ENCODE measurements around the gene CABP2. TPM values are rescaled to one million over a fixed set of nuclear protein-coding genes. Genes with fewer than 3 reads are reported as not detected.
A peak's percentile ranks its signal among the peaks of the same experiment; 100 is the strongest.
"Not testable (repeated sequence)": the region's sequence is repeated elsewhere in the genome, so short reads cannot be mapped to it uniquely, and the experiment has no call there.

CABP2 gene
- total RNA-seq, 1 donor from 2014 or later = not detected

DNA sequence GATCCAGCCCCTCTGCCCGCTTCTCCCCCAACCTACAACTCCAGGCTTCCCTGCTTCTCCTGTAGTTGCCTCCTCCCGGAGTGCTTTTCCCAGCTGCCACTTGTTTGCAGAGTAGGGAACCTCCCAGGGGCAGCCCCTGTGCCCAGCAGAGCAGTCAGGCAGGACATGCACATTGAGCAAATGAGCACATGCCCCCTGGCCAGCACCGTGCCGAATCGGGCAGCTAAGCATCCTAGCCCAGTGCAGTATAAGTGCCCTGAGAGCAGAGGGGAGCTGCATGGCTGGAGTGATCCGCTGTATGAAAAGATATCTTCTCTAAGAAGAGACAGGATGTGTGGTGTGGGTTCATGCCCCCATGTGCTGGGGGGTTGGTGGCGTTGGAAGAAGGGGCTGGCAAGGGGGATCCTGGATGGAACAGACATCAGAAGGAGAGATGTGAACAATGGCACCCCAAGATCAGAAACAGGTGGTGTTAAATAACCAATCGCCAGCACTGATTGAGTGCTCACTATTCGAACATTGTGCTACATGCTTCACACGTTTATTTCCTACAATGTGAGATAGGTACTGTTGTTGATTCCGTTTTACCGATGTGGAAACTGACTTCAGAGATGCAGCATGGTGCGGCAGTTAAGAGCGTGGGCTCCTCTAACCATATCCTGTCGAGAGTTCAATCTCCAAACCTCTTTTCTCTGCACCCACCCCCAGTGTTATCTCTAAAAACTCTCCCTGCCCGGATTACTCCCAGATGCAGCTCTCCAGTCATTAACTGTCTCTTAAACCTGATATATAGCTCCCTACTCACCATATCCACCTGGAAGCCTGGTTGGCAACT is 39.2 kb downstream of the CABP2 start:
- peak overlapping the region; percentile 100 for H3K27ac Mint-ChIP-seq
- intact Hi-C loops (cut with micrococcal nuclease) = loop anchor here (1.0 to 5.0 kb wide), 8 partner anchors 15 to 527 kb away; partner anchors contain the start of genes CDK2AP2, PC, RPS6KB2 and TMEM134
- H3K4me1 Mint-ChIP-seq (ENCODE audit: low read depth) = peaks cover 64% of the 10 kb centered on the region
- peaks cover 34% of the 10 kb centered on the region for H3K36me3 Mint-ChIP-seq (ENCODE audit: low read depth)
- peak overlapping the region; percentile 94 for H3K4me3 Mint-ChIP-seq
- no peaks in the 10 kb centered on the region for H3K9me3 Mint-ChIP-seq
- H3K27me3 Mint-ChIP-seq (ENCODE audit: insufficient read depth) = peaks cover 4% of the 10 kb centered on the region
- DNase-seq (ENCODE audit: low spot score) = peak; percentile 50

DNA sequence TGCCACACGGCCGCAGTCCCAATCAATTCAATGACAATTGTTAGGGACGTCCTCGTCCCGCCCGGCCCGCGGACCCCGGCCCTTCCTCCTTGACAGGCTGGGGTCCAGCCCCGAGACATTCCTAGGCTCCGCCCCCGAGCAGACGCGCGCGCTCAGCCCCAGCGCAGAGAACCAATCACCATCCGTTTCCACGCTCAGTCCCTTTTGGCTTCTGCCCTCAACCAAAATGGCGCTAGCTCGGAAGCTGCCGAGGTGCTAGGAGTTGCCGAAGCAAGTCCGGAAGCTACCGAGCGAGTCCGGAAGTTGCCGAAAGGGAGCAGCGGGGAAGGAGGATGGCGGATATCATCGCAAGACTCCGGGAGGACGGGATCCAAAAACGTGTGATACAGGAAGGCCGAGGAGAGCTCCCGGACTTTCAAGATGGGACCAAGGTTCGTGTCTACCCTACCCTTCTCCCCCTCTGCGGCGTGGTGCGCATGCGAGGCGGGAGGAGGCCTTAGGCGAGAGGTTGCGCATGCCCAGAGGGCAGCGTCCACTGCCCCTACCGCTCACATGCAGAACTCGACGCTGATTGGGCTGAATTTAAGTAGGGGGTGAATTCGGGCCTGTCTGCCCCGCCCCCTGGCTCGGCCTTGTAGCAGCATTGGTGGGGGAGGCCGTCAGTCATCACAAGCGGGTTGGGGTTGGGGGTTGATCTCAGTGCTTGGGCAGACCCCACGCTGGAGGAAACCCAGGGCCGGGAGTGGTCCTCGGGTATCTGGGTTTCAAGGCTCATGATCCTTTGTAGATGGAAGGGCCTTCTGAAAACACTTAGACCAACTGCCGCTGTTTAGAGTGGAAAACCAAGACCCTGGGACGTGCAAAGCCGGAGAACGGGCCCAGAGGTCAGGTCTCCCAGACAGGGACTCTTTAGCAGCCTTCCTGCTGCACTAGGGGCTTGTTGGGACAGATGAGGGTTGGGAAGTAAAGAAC is 40.1 kb downstream of the CABP2 start, which contains the start of gene AIP:
TSS of gene AIP (plus strand) at position 200 of the 972 bp plus-strand sequence. CDS start at position 333, 133 bp downstream.
- H3K36me3 Mint-ChIP-seq (ENCODE audit: low read depth) = peaks cover 27% of the 10 kb centered on the region
- peak within 1 kb of the TSS; percentile 94 for H3K4me3 Mint-ChIP-seq
- intact Hi-C loops (cut with micrococcal nuclease) = loop anchor here (1.0 to 5.0 kb wide), 6 partner anchors 14 to 526 kb away; partner anchors contain the start of genes CDK2AP2, PC, RPS6KB2 and TMEM134
- DNase-seq (ENCODE audit: low spot score) = peak; percentile 98
- H3K27me3 Mint-ChIP-seq (ENCODE audit: insufficient read depth) = peaks cover 4% of the 10 kb centered on the region
- peaks cover 55% of the 10 kb centered on the region for H3K4me1 Mint-ChIP-seq (ENCODE audit: low read depth)
- no peaks in the 10 kb centered on the region for H3K9me3 Mint-ChIP-seq
- peak within 1 kb of the TSS; percentile 100 for H3K27ac Mint-ChIP-seq

DNA sequence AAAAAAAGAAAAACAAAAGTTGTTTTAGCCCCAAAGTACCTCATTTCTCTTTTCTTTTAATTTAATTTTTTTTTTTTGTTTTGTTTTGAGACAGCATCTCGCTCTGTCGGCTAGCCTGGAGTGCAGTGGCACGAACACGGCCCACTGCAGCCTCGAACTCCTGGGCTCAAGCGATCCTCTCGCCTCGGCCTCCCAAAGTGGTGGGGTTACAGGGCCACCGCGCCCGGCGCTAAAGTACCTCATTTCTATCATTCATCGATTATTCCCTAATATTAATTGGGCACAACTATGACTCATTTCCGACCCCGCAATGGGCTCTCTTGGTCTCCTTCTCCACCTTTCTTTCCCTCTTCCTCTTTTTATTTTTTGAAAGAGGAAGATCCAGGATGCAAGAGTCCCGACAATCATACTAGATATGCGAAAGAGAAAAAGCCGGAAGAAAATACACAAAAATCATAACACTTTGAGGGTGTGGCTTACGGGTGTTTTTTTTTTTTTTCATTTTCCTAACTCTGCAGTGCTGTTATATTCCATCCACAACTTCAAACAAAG is 40.9 kb downstream of the CABP2 start:
- Mint-ChIP-seq H3K27ac (peak overlapping the region; percentile 100), H3K9me3 (no peaks in the 10 kb centered on the region), H3K27me3 (ENCODE audit: insufficient read depth) (peaks cover 7% of the 10 kb centered on the region), H3K36me3 (ENCODE audit: low read depth) (peaks cover 20% of the 10 kb centered on the region), H3K4me1 (ENCODE audit: low read depth) (peaks cover 47% of the 10 kb centered on the region), H3K4me3 (peak overlapping the region; percentile 94)
- no peak for DNase-seq (ENCODE audit: low spot score)
- intact Hi-C loops (cut with micrococcal nuclease) = loop anchor here (5.0 kb wide), 1 partner anchor 525 kb away; the partner anchor contains the start of gene PC

DNA sequence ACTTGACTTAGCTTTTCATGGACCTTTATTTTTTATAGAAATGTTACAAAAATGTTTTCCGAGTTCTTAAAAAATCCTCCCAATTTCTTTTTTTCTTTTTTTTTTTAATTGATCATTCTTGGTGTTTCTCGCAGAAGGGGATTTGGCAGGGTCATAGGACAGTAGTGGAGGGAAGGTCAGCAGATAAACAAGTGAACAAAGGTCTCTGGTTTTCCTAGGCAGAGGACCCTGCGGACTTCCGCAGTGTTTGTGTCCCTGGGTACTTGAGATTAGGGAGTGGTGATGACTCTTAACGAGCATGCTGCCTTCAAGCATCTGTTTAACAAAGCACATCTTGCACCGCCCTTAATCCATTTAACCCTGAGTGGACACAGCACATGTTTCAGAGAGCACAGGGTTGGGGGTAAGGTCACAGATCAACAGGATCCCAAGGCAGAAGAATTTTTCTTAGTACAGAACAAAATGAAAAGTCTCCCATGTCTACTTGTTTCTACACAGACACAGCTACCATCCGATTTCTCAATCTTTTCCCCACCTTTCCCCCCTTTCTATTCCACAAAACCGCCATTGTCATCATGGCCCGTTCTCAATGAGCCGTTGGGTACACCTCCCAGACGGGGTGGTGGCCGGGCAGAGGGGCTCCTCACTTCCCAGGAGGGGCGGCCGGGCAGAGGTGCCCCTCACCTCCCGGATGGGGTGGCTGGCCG is 45.7 kb downstream of the CABP2 start:
- intact Hi-C loops (cut with micrococcal nuclease); H3K4me3 Mint-ChIP-seq; H3K9me3 Mint-ChIP-seq; H3K27ac Mint-ChIP-seq; DNase-seq (ENCODE audit: low spot score); H3K4me1 Mint-ChIP-seq (ENCODE audit: low read depth); H3K36me3 Mint-ChIP-seq (ENCODE audit: low read depth); H3K27me3 Mint-ChIP-seq (ENCODE audit: insufficient read depth): not testable (repeated sequence)

DNA sequence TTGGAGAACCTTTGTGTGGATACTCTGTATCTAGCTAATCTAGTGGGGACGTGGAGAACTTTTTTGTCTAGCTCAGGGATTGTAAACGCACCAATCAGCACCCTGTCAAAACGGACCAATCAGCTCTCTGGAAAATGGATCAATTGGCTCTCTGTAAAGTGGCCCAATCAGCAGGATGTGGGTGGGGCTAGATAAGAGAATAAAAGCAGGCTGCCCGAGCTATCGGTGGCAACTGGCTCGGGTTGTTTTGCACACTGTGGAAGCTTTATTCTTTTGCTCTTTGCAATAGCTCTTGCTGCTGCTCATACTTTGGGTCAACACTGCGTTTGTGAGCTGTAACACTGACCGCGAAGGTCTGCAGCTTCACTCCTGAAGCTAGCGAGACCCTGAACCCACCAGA is 46.6 kb downstream of the CABP2 start:
- DNase-seq (ENCODE audit: low spot score); H3K4me3 Mint-ChIP-seq; H3K27ac Mint-ChIP-seq; H3K27me3 Mint-ChIP-seq (ENCODE audit: insufficient read depth); H3K9me3 Mint-ChIP-seq; H3K36me3 Mint-ChIP-seq (ENCODE audit: low read depth); H3K4me1 Mint-ChIP-seq (ENCODE audit: low read depth); intact Hi-C loops (cut with micrococcal nuclease): not testable (repeated sequence)

DNA sequence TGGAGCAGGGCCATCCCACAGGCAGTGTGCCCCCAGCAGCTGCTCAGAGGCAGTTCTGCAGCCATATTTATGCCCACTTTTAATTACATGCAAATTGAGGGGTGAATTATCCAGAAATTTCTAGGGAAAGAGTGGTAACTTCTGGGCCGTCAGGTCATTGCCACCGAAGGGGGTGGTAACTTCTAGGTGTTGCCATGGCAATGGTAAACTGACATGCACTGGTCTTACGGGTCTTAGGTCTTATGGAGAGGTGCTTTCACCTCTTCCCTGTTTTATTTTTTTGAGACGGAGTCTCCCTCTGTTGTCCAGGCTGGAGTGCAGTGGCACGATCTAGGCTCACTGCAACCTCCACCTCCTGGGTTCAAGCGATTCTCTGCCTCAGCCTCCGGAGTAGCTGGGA is 50.4 kb downstream of the CABP2 start:
- no peak overlapping the region for H3K27ac Mint-ChIP-seq
- H3K27me3 Mint-ChIP-seq (ENCODE audit: insufficient read depth) = peaks cover 3% of the 10 kb centered on the region
- no peaks in the 10 kb centered on the region for H3K36me3 Mint-ChIP-seq (ENCODE audit: low read depth)
- H3K9me3 Mint-ChIP-seq = no peaks in the 10 kb centered on the region
- no peak for DNase-seq (ENCODE audit: low spot score)
- intact Hi-C loops (cut with micrococcal nuclease) = no loop called here
- peaks cover 6% of the 10 kb centered on the region for H3K4me1 Mint-ChIP-seq (ENCODE audit: low read depth)
- H3K4me3 Mint-ChIP-seq = no peak overlapping the region

DNA sequence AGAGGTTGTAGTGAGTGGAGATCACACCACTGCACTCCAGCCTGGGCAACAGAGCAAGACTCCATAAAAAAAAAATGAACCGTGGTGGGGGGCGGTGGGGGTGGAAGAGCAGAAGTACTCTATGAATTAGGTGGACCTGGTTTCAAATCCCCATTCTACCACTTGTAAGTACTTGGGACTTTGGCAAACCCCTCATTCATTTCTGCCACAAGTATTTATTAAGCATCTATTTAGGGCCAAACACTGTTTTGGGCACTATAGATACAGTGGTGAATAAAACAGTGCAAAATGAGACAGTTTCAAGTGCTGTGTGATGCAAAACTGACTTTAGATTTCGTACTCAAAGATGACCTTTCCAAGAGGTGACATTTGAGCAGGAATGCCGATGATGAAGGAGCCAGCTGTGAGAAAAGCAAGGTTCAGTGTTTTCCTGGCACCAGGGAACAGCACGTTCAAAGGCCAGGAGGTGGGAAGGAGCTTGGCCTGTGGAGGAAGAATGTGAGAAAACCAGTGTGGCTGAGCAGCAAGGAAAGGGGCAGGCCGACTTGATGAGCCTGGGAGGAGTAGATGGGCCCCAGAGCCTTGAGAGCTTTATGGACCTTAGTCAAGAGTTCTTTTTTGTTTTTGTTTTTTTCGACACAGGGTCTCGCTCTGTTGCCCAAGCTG is 52.8 kb downstream of the CABP2 start:
- intact Hi-C loops (cut with micrococcal nuclease) = no loop called here
- H3K36me3 Mint-ChIP-seq (ENCODE audit: low read depth) = peaks cover 3% of the 10 kb centered on the region
- H3K27ac Mint-ChIP-seq = no peak overlapping the region
- H3K4me1 Mint-ChIP-seq (ENCODE audit: low read depth) = peaks cover 13% of the 10 kb centered on the region
- H3K4me3 Mint-ChIP-seq = peak overlapping the region; percentile 76
- DNase-seq (ENCODE audit: low spot score) = no peak
- no peaks in the 10 kb centered on the region for H3K27me3 Mint-ChIP-seq (ENCODE audit: insufficient read depth)
- no peaks in the 10 kb centered on the region for H3K9me3 Mint-ChIP-seq

DNA sequence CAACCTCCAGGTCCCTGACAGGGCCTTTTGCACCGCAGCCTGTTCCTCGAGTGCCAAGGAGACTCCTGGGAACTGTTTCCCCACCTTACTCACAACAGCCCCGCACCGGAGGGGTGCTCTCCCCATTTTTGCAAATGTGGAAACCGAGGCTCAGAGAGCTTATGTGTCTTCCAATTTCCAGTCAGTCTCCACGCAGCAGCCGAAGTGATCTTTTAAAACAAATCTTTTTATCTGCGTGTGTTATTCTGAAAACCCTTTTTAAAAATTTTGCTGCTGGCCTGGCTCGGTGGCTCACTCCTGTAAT is 53.8 kb downstream of the CABP2 start:
- Mint-ChIP-seq H3K4me3 (peak overlapping the region; percentile 76), H3K36me3 (ENCODE audit: low read depth) (peaks cover 6% of the 10 kb centered on the region), H3K27ac (peak overlapping the region; percentile 48), H3K4me1 (ENCODE audit: low read depth) (peaks cover 17% of the 10 kb centered on the region), H3K27me3 (ENCODE audit: insufficient read depth) (no peaks in the 10 kb centered on the region), H3K9me3 (no peaks in the 10 kb centered on the region)
- DNase-seq (ENCODE audit: low spot score) = no peak
- intact Hi-C loops (cut with micrococcal nuclease) = loop anchor here (1.0 to 5.0 kb wide), 8 partner anchors 14 to 117 kb away; partner anchors contain the start of genes AIP, CDK2AP2, CORO1B and POLD4

Other genes with a start within 250 kb of the CABP2 start
- gene ANKRD13D, start 234.1 kb downstream of the CABP2 start, total RNA-seq = 124 and 129 TPM in 2 replicates
- 9.2 and 9.4 TPM in 2 replicates for gene SSH3, start 219.9 kb downstream of the CABP2 start, total RNA-seq
- gene POLD4, start 169.9 kb downstream of the CABP2 start, total RNA-seq = 36.7 and 39.8 TPM in 2 replicates
- 0.64 and 0.73 TPM in 2 replicates for gene CLCF1, start 149.8 kb downstream of the CABP2 start, total RNA-seq
- 30.7 and 31.6 TPM in 2 replicates for gene RAD9A, start 131.5 kb downstream of the CABP2 start, total RNA-seq
- 260 and 263 TPM in 2 replicates for gene PPP1CA, start 121.6 kb downstream of the CABP2 start, total RNA-seq
- 131 and 135 TPM in 2 replicates for gene TBC1D10C, start 119.4 kb downstream of the CABP2 start, total RNA-seq
- 0.62 and 0.81 TPM in 2 replicates for gene CARNS1, start 107.8 kb downstream of the CABP2 start, total RNA-seq
- 84.1 and 86.2 TPM in 2 replicates for gene RPS6KB2, start 95.0 kb downstream of the CABP2 start, total RNA-seq
- 108 and 109 TPM in 2 replicates for gene PTPRCAP, start 85.8 kb downstream of the CABP2 start, total RNA-seq
- gene CORO1B, start 80.0 kb downstream of the CABP2 start, total RNA-seq = 222 and 225 TPM in 2 replicates
- not detected in 2 replicates for gene GPR152, start 70.7 kb downstream of the CABP2 start, total RNA-seq
- gene CABP4, start 68.1 kb downstream of the CABP2 start, total RNA-seq = 0.86 and 0.96 TPM in 2 replicates
- gene TMEM134, start 54.2 kb downstream of the CABP2 start, total RNA-seq = 55.1 and 61.4 TPM in 2 replicates
- 200 and 203 TPM in 2 replicates for gene AIP, start 40.4 kb downstream of the CABP2 start, total RNA-seq
- 138 and 140 TPM in 2 replicates for gene PITPNM1, start 18.1 kb downstream of the CABP2 start, total RNA-seq
- gene CDK2AP2, start 15.3 kb downstream of the CABP2 start, total RNA-seq = 107 and 115 TPM in 2 replicates
- 278 and 289 TPM in 2 replicates for gene GSTP1, start 60.4 kb upstream of the CABP2 start, total RNA-seq
- 289 and 303 TPM in 2 replicates for gene NDUFV1, start 83.5 kb upstream of the CABP2 start, total RNA-seq
- gene NUDT8, start 106.5 kb upstream of the CABP2 start, total RNA-seq = 18.5 and 19.9 TPM in 2 replicates
- gene TBX10, start 116.3 kb upstream of the CABP2 start, total RNA-seq = not detected in 2 replicates
- gene ACY3, start 127.3 kb upstream of the CABP2 start, total RNA-seq = 0.32 TPM in 1 of 2 replicates, not detected in the other
- not detected in 2 replicates for gene ALDH3B2, start 151.2 kb upstream of the CABP2 start, total RNA-seq